K562 (cell line): Measurements from ENCODE around the gene EYA2. TPM values are rescaled to one million over a fixed set of nuclear protein-coding genes. Genes with fewer than 3 reads are reported as not detected.

Experiments
- CHCHD3 ChIP-seq: fragments of 250-450 bp; sonication (Bioruptor Pico); IDR thresholded peaks from 2 replicates; pipeline ENCODE4 v2.1.2; 2022; ENCODE audit warnings: mild to moderate bottlenecking
- FOXJ3 ChIP-seq: sonication (generic); formaldehyde crosslinking; IDR thresholded peaks from 2 replicates; pipeline ENCODE4 v1.4.0; 2020; ENCODE audit warnings: mild to moderate bottlenecking, missing genetic modification reagents
- RREB1 ChIP-seq: fragments of 250-450 bp; sonication (Bioruptor Pico); IDR thresholded peaks from 2 replicates; pipeline ENCODE4 v1.4.0; 2020
- SNIP1 ChIP-seq: fragments of 450-650 bp; IDR thresholded peaks from 2 replicates; pipeline ENCODE4 v1.7.1; 2017; ENCODE audit warnings: low read depth, mild to moderate bottlenecking
- USF2 ChIP-seq: sonication (generic); formaldehyde crosslinking; IDR thresholded peaks from 2 replicates; pipeline ENCODE4 v1.5.0; 2020; ENCODE audit warnings: missing genetic modification reagents
- ZNF316 ChIP-seq: fragments of 450-650 bp; IDR thresholded peaks from 2 replicates; pipeline ENCODE4 v1.6.1; 2016
- ZNF592 ChIP-seq: fragments of 450-650 bp; IDR thresholded peaks from 2 replicates; pipeline ENCODE4 v1.6.1; 2017; ENCODE audit warnings: antibody characterized with exemption, mild to moderate bottlenecking
- polyA plus RNA-seq, 8 experiments: library from polyadenylated mRNA; depleted of rRNA in 4 of 8; stranded (reverse) in 5 of 8; unstranded in 3 of 8; fragments of >200 nt; fragmentation: Nextera tagmentation in 2 of 8; fragmentation: Illumina TruSeq in 1 of 8; extraction: Ambion mirVana in 2 of 8; extraction: Trizol in 1 of 8; gene quantifications; 2 replicates each; pipeline versions ENCODE4 v1.2.1 to v1.2.3, GENCODE V29; 2011 to 2014; ENCODE audit warnings: inconsistent platforms in 1 of 8, missing spikeins in 1 of 8
- total RNA-seq, 7 experiments: library from RNA; depleted of rRNA in 6 of 7; stranded (reverse); fragments of >200 nt in 6 of 7; fragmentation: Illumina TruSeq in 2 of 7; extraction: Trizol in 2 of 7; gene quantifications; 2 replicates each; pipeline versions ENCODE4 v1.2.1 to v1.2.3, GENCODE V29; 2011 to 2021; ENCODE audit warnings: low replicate concordance in 1 of 7

The EYA2 gene
- total and polyA plus RNA-seq, 9 of the 15 experiments (the other 6 are each of a cell fraction or from before 2014, with no cell fraction given) = 0.03 TPM; not detected in 8

GRCh38 chr20:46852313-46852712 is 42.3 kb upstream of the EYA2 start (continued):
- TF ChIP-seq RREB1 (CRISPR knock-in tag) (no peak), CHCHD3 (CRISPR knock-in tag) (no peak), ZNF592 (no peak), USF2 (CRISPR knock-in tag) (0 out of 2 replicates have a peak, but pooled peaks have one; percentile 18), SNIP1 (no peak), ZNF316 (peak; percentile 96), FOXJ3 (no peak)
